GM18520 (cell line): ENCODE data around the gene SNCAIP.
"Not testable (repeated sequence)": the region's sequence is repeated elsewhere in the genome, so short reads cannot be mapped to it uniquely, and the experiment has no call there.

Experiments used
- ATAC-seq: cut with Tn5 transposase; IDR thresholded peaks from one replicate; pipeline ENCODE4 v1.9.1; 2021; ENCODE audit not compliant: unreplicated experiment

SNCAIP gene

DNA sequence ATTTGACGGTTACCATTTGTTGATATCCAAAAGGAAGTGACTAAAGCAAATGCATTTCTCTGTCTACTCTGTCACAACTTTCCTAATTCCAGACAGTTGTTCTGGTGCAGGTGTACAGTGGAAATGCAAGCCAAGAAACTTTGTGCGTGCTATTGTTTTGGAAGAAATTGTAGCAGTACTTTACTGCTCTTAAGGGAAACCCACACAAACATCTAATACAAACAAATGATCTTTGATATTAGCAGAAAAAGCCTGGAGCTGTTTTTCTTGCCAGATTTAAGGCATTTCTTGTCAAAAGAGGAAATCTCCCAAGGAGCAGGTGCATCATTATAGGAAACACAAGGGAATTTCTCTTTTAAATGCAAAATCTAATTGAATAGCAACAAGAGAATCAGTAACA, 2.0 kb downstream of the SNCAIP start:
- no peak for ATAC-seq

DNA sequence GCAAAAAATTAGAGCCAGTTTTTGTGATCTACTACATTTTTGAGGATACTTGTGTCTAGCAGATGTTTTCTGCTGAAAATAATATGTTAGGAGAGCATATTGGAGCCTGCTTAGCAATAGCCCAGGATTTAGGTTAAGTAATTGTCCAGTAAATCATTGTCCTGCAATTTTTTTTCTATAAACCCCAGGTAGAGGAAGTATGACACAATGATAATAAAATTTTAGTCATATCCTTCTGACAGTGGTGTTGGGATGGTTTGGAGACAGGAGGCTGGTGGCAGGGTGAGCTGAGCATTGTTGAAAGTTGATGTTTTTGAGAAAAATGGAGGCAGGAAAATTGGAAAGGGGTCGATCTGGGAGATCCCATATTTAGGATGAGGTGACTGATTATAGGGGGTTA, 3.5 kb downstream of the SNCAIP start:
- no peak for ATAC-seq

DNA sequence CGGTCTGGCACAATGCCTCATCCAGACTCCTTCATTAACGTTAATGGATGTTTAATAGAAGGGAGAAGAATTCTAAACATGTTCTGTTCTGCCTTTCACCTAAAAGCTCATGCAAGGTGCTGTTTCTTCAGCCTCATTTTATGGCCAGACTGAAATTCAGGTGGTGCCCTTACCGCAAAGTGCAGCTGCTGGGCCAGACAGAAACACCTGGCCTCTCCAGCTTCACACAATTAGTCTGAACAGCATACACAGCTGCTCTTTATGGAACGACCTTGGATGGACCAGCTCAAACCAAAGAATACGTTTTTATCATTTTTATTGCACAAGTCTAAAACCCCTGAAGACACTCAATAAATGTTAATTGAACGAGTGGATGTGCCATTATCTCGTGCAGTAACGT, 4.6 kb downstream of the SNCAIP start:
- ATAC-seq: no peak

DNA sequence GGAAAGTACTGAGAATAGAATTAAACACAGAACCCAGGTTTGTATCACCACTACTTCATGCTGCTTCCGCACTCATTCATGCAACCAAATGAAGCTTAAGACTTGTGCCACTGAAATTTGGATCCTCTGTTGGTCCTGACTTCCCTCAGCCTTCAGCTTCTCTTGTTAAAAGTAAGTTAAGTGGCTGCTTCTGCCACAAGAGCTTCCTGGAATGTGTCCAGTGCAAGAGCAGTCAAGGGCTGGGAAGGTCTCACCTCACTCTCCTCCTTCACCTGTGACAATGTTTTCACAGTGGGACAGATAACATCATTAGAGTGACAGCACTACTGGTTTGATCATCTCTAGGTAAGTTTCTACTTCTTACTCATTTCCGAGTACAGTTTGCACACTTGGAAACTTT, 7.9 kb downstream of the SNCAIP start:
- no peak for ATAC-seq

DNA sequence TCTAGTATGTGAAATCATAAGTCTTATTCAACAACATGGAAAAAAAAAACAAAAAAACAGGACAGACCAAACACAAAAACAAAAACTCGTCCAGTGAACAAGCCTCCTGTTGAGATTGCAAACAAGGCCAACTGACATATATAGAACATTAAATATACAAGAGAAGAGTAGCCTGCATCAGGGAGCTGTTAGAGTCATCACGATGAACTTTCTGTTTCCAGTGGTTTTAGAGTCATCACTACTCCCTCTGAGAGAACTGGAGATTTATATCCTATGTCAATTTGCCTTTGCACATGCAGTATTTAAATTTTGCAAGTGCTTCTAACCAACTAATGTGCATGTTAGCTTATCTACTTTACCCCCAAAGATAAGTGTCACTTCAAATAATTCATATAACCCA, 9.9 kb downstream of the SNCAIP start:
- no peak for ATAC-seq

DNA sequence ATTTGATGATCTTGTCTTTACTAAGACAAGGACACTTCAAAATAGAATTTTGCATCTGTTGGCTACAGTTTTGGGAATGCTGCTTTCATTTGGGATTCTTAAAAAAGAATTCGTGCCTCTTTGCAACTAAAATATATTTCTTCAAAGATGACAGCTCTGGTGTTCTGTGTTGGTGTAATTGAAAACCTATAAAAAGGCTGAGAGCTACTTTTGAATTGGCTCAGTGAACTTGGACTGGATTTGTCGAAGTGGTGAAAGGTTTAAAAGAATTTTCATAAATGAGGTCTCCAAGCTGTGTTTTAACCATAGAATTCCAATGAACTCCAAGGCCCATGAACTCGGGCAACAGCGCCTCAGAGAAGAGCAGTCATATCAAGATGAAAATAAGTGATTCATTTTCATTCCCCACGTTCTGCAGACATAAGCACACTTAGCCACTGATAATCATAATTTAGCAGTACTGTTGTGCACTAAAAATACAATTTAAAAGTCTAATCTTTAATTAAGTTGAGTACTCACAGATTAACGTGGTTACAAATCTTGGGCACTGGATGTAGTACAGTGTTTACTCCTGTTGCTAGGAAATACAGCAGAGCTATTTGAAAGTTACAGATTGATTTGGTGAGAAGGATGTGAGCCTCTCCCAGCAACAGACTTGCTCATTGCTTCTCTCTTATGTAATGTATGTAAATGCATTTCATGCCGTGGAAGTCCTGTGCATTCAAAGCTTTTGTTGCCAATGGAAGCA, 10.9 kb downstream of the SNCAIP start:
- no peak for ATAC-seq

DNA sequence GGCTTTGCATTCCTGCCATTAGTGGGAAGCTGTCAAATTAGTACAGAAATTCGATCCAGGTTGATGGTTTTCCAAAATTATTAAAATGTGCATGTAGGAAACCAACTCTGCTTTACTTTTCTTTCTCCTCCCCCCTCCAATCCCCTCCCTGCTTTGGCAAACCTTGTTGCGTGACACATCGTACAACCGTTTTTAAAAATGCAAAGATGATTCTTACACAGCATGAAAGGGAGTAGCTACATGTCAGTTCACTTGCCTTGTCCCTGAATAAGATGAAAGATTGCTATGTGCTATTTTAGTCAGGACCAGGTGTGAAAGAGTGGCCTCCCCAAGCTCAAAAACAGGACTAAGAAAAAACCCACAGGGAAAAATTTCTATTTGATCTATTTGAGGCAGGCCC, 11.7 kb downstream of the SNCAIP start:
- ATAC-seq: no peak

DNA sequence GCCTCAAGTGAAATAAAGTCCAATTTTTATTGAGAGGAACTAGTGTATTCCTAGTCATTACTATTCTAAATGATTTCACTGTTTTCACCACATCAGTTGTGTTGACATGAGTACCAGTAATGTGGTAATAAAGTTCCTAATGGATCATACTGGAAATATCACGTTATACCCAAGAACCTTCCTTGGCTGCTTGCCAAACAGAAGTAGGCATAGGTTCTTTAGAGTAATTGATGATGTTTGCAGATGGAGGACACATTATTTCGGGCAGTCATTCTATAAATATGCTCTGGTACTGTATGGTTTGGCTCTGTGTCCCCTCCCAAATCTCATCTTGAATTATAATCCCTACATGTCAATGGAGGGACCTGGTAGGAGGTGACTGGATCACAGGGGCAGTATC, 15.1 kb downstream of the SNCAIP start:
- no peak for ATAC-seq

DNA sequence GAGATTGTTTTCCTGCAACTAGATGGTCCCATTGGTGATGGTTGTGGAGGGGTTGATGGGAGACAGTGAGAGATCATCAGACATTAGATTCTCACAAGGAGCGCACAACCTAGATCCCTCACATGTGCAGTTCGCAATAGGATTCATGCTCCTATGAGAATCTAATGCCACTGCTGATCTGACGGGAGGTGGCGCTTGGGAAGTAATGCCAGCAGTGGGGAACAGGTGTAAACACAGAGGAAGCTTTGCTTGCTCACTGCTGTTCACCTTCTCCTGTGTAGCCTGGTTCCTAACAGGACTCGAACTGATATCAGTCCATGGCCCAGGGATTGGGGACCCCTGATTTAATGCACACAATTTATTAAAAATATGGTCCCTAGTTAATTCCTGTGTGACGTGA, 18.8 kb downstream of the SNCAIP start:
- ATAC-seq: no peak

DNA sequence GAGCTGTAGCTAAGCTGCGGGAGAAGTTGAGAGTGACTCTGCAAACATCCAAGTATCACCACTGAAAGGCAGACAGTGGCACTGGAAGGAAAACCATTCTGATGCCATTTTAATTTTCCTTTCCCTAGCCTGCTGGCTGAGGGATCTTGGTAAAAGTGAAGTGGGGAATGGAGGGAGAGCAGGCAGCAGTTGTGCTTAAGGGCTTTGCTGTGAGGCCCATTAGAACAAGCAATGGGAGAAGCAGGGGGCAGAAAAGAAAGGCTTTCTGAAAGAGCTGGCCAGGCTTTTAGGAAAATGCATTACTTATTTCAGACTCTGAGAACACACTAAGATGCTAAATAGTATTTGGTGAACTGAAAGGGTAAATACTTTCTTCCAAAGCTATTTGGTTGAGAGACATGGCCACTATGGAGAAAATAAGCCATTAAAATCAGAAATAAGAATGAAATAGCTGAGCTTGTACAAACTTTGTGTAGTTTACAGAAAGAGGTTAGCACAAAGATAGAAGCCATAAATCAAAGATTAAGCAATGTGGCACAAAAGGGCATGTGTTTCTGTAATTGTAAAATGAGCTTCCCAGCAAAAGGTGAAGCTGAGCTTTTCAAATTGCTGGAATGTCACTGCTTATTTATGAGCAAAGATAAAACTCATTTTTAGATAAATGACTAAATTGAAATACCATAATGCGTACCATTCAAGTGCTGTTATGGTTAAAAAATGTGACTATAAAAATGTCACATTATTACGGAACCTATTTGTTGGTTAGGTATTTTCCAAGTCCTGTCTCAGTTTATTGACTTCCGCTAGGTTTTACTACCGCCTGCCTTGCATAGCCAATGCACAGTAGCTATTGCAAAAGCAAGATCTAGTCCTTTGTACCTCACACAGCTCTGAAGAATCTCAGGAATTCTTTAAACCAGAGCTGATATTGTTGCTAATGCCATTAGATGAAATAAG, 20.8 kb downstream of the SNCAIP start:
- no peak for ATAC-seq

DNA sequence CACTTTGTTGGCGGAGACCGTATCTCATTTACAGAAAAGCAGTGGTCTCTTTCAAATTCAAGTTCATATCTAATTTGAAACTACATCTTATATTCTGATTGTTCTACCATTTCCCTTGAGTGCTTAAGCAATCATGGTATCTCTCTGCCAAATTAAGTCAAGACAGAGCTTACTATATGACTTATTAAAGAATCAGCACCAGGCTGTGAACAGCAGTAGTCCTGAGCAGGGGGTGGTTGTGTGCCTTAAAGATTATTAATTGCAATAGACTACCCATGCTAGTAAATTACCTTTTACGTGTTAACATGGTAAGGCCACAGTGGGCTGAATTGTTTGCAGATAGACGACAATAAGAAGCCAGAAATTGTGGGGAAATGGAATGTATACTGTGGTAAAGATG, 21.5 kb downstream of the SNCAIP start:
- ATAC-seq: no peak

DNA sequence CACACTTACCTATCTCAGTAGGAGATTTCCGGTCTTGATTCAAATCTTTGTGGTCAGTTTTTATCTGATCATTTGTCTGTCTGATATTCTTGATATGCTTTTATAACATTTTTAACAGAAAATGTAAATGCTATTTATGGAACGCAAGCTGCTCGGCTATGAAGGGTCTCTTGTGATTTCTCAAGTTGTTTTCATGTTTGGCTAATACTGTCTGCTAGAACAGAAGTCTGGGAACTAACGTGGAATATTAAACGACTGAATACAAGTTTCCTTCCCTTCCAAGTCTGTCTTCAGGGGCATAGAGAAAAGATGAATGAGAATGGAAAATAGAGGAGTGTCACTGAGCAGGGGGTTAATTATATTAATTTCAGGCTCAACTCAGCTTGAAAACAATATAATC, 27.6 kb downstream of the SNCAIP start:
- ATAC-seq: no peak

DNA sequence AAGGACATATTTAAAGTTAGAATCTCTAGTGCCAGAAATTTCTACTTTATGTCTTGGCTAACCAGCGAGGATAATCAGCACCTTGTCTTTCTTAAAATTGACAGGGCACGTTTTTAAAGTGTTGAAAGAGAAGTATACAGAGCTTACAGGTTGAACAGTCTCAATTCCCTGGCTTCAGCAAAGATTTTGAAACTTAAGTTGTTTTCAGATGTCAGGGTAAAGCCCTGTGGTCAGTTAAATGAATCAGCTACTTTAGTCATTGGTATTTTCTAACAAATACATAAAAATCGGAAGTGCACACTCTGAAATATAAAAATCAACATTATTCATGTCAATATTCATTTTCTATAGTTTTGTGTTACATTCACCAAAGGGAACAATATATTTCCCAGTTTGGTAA, 29.1 kb downstream of the SNCAIP start:
- no peak for ATAC-seq

DNA sequence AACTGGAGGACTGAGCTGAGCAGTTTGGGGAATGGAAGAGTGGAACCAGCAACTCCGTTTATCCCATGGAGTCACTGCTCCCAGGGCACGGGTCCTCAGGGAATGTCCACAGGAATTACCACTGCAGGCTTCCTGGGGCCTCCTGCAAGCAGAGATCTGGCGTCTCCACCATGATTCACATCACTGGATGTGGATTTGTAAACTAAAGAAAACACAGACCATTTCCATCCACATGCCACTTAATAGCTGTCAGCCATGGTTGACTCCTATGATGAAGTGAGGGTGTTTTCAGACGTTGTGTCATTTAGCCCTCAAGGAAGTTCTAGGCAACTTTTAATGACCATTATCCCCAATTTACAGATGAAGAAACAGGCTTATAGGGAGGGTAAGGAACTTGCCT, 30.2 kb downstream of the SNCAIP start:
- no peak for ATAC-seq

DNA sequence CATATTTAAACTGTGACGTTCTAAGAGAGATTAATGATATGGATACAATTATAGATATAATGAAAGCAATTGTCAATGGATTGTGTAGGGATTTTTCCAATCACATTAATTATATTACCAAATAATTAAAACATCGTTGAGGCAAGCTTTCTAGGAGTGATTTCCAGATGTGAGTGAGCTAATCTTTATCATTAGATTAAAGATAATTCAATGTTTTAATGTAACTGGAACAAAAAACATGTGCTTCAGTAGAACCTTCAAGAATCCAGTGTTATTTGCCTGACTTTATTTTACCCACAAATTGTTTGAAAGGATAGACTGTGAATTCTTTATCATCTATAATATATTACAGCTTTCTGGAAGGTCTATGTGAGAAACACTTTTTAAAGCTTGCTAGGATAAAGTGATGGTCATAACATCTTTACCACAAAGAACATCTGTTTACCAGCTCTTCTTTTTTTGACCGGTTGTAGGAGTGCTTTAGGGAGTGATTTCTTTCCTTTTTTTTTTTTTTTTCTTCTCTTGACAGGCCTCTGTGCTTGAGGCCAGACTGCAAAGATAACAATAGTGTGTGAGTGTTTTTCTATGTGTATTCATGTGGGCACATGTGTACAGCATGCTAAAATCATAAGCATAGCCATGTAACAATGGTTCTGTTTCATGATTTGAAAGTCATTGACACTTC, 35.0 kb downstream of the SNCAIP start:
- ATAC-seq: no peak

DNA sequence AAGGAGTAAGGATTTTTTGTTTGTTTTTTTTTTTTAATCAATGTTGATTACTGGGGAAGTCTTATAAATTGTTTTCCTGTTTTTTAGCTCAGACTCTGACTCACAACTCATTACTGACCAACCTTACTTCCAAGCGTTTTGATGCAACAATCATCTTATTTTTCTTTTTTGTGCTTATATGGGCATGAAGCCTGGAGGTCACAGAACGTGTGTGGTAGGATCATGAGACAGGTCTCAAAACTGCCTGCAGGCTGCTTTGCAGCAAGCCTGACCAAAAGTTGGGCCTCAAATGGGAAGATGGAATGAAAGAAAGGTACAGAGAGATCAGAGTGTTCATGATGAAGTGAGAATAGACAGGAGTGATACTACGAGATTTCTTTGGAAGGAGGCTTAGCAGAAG, 38.5 kb downstream of the SNCAIP start:
- ATAC-seq: no peak

DNA sequence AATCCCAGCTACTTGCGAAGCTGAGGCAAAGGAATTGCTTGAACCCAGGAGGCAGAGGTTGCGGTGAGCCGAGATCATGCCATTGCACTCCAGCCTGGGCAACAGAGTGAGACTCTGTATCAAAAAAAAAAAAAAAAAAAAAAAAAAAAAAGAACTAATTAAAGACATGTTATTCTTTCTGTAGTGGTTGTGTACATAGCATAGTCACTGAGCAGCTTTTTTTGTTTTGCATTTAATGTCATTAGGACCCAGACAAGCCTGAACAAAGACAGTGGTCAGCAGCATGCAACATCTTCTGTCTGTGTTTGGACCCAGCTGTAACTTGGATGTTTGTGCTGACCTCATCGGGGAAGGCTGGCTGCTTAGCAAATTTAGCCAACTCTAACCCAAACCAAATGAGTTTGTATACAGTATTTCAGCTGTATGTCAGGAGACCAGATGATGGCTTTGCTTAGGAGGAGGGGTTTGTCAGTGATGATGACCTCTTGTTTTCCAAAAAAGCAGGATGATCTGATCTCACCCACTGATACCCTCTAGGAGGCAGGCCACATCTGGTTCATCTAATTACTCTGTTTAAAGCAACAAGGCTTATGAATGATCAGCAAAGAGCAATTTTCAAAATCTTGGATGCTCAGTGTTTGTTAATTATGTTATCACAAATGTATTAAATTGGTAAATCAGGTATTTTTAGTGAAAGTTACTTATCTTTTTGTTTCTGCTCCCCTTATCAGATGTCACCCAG, 39.5 kb downstream of the SNCAIP start:
- ATAC-seq: no peak

DNA sequence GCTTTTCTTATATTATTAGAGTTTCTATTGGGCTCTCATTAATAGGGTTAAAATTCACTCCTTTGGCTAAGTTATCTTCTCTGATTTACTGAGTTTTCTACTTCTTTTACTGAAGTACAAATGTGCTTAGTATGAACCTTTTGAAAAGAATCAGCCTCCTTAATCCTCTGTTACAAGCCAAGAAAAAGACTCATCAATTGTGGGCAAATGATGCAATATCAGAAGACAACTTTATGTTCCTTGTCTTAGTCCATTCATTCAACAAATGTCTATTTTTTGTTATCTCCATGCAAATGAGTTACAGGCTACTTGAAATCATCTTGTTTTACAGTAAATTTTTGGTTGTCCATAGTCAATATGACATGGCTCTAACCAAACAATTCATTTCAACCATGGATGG, 40.3 kb downstream of the SNCAIP start:
- ATAC-seq: no peak

DNA sequence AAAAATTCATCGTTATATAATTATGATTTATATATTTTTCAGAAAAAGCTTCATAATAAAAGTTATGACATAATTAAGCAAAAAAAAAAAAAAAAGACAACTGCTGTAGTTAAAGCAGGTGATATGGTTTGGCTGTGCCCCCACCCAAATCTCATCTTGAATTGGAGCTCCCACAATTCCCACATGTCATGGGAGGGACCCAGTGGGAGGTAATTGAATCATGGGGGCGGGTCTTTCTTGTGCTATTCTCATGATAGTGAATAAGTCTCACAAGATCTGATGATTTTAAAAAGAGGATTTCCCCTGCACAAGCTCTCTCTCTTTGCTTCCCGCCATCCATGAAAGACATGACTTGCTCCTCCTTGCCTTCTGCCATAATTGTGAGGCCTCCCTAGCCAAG, 41.3 kb downstream of the SNCAIP start:
- ATAC-seq: not testable (repeated sequence)

DNA sequence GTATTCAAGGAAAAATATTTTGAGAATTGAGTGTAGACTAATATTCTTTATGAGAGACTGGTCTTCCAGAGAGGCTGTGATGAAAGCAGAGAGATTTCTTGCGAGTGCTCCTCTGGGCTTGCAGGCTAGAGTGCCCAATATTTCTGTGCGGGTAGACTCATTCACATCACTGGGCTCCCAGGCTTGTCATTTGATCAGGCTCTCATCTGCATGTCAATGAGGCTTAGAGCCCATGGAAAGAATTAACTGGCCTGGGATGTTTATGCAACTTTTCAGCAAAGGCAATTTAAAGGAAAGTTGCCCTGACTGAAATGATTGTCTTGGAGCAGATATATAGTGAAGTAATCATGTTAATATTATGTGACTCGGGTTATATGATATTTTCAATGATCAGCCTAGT, 42.3 kb downstream of the SNCAIP start:
- no peak for ATAC-seq

DNA sequence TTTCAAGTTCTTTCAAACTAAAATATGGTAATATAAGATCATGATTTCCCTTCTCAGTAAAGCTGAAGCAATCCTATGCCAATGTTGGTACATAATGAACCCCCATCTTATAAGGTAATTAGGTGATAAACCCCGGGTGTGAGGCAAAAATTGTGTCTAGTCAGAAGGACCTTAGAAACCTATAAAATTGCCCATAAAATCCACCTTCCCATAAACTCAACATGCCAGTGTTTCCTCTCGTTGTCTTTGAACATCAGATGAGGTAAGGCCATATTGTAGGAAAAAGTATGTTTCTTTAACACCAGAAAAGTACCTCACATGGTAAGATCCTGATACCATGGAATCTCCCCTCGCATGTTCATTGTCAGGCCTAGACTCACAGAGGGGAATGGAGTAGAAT, 43.3 kb downstream of the SNCAIP start:
- ATAC-seq: no peak
